Tracheal epithelial cell (primary cell): Measurements from ENCODE around the gene PTPRE. TPM values are rescaled to one million over a fixed set of nuclear protein-coding genes. Genes with fewer than 3 reads are reported as not detected.

ENCODE experiments used
- total RNA-seq: library from RNA; depleted of rRNA; stranded (reverse); fragments of >200 nt; gene quantifications from 2 replicates; pipeline ENCODE4 v1.2.1, GENCODE V29; 2014

Gene PTPRE, protein sequence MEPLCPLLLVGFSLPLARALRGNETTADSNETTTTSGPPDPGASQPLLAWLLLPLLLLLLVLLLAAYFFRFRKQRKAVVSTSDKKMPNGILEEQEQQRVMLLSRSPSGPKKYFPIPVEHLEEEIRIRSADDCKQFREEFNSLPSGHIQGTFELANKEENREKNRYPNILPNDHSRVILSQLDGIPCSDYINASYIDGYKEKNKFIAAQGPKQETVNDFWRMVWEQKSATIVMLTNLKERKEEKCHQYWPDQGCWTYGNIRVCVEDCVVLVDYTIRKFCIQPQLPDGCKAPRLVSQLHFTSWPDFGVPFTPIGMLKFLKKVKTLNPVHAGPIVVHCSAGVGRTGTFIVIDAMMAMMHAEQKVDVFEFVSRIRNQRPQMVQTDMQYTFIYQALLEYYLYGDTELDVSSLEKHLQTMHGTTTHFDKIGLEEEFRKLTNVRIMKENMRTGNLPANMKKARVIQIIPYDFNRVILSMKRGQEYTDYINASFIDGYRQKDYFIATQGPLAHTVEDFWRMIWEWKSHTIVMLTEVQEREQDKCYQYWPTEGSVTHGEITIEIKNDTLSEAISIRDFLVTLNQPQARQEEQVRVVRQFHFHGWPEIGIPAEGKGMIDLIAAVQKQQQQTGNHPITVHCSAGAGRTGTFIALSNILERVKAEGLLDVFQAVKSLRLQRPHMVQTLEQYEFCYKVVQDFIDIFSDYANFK
- 17.3 and 23.4 TPM in 2 replicates for total RNA-seq

DNA sequence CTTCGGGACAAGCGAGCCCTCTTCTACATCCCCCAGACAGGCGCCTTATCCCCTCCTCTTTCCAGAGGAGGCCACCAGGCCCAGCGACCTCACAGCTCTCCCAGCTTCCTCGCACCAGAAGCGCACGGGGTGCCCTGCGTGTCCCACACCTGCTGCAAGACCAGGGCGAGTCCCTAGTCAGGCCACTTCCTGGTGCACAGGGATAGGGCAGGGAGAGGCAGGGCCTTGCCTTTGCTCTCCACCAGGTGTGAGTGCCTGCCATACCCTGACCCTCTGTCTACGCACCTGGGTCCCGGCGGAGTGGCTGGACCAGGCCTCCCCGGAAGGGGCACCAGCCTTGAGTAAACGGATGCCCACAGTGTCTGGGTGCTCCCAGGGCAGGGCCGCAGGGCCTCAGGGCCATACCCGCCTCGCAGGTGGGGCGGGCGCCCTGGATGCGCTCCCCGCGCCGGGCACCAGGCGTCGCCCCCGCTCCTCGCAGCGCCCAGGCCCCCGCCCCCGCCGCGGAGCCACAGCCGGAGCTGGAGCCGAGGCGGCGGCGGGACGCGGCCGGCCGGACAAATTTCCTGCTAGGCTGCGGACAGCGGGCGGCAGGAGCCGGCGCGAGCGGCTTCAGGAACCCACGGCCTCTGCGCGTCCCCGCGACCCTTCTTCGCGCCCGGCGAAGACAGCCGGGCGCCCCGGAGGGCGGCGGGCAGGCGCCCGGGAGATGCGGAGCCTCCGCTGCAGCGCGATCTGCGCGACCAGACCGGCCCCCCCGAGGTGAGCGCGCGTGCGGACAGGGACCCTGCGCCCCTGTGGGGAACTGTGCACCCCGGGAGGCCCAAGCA lies at the start of gene PTPRE:
TSS of gene PTPRE (plus strand) at position 556 of the 830 bp plus-strand sequence. CDS start 133,779 bp downstream, outside the sequence.

DNA sequence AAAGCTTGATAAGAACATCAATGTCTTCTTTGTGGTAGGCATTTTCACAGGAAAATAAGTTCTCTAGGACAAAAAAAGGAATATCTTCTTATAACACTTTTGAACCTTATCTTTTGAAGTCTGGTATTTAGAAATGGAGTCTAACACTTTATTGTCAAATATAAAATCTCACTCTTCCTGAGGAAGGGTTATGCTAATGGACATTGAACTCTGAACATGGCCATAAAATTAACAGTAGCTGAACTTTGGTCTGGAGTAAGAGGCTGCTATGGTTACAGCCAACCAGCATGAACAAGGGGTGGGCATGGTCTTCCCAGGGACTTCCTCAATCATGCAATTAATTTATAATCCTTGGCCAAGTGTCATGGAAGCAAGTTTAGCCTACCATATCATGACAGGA lies 14.2 kb upstream of the PTPRE start, which contains the start of gene CLRN3:
TSS of gene CLRN3 (minus strand) at position 199 of the 400 bp plus-strand sequence. CDS start at position 42, 157 bp downstream.

DNA sequence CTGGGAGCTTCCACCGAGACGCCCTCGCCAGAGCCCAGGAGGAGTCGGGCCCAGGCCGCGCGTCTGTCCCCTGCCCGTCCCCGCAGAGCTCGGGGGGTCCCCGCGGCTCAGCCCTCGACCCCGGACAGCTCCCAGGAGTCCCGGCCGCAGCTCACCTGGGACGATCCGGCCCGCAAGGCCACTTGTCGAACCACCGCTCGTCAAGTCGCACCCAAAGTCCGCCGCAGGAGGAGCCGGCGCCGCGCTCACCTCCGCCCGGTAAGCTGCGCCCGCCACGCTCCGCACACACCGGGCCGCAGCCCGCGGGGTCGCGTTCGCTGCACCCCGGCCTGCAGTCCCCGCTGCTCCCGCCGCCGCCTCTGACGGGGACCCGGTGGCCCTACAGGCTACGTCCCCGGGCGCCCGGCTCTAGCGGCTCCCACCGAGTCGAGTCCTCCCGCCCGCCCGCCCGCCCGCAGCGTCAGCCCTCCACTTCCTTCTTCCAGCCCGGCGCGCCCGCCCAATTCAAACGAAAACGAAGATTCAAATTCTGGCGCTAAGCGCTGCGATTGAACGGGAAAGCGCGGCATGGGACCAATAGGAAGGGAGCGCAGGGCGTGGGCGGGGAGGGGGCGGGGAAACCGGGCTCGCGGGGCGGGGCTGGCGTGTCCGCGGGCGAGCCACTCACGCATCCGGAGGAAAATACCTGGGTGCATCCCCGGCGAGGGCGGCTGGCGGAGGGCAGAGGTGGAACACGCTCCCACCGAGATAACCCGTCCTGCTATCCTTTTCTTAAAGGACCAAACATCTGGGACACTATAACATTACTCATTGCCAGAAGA lies 219.3 kb downstream of the PTPRE start, which contains the start of gene MKI67:
TSS of gene MKI67 (minus strand) at position 480 of the 821 bp plus-strand sequence. CDS start 756 bp downstream, outside the sequence.

Other genes with a start within 250 kb of the PTPRE start
- gene FOXI2, start 169.9 kb upstream of the PTPRE start, total RNA-seq = not detected in 2 replicates
- not detected in 2 replicates for gene CLRN3, start 14.2 kb upstream of the PTPRE start, total RNA-seq
- 0.21 and 0.72 TPM in 2 replicates for gene MKI67, start 219.3 kb downstream of the PTPRE start, total RNA-seq